Stomach (tissue), 4 donors: ENCODE data around the gene USP54.
A peak's percentile ranks its signal among the peaks of the same experiment; 100 is the strongest.

ENCODE experiments used
- CTCF ChIP-seq, 7 experiments: fragments of 450-650 bp in 4 of 7; fragments of 200-600 bp in 3 of 7; sonication (generic) in 3 of 7; IDR thresholded peaks; one replicate each; pipeline ENCODE4 v1.5.1; 2016 to 2019; ENCODE audit warnings: antibody characterized with exemption in 7 of 7, control low read depth in 2 of 7, mild to moderate bottlenecking in 1 of 7
- POLR2A ChIP-seq, 4 donors: fragments of 450-650 bp; IDR thresholded peaks; one replicate each; pipeline ENCODE4 v1.6.1; 2016; ENCODE audit warnings: antibody characterized with exemption in 4 of 4, control low read depth in 2 of 4, mild to moderate bottlenecking in 1 of 4, moderate library complexity in 1 of 4
- POLR2AphosphoS5 ChIP-seq, 3 donors: sonication (generic); formaldehyde crosslinking; IDR thresholded peaks; one replicate each; pipeline ENCODE4 v1.6.1; 2016; ENCODE audit warnings: antibody characterized with exemption in 3 of 3

GRCh38 chr10:73588656-73589055 is 2.5 kb downstream of the USP54 start:
- TF ChIP-seq POLR2A (IDR thresholded peaks at IDR 0.05) (no peak), CTCF (IDR thresholded peaks at IDR 0.05) (no peak), POLR2AphosphoS5 (IDR thresholded peaks at IDR 0.05) (peak in 2 of 3 donors; percentile 30 to 50)
